ENCODE data around the gene GINM1. TPM values are rescaled to one million over a fixed set of nuclear protein-coding genes. Genes with fewer than 3 reads are reported as not detected.

GINM1 gene, protein sequence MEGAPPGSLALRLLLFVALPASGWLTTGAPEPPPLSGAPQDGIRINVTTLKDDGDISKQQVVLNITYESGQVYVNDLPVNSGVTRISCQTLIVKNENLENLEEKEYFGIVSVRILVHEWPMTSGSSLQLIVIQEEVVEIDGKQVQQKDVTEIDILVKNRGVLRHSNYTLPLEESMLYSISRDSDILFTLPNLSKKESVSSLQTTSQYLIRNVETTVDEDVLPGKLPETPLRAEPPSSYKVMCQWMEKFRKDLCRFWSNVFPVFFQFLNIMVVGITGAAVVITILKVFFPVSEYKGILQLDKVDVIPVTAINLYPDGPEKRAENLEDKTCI
- 21.4 and 25.2 TPM in 2 replicates for total RNA-seq

DNA sequence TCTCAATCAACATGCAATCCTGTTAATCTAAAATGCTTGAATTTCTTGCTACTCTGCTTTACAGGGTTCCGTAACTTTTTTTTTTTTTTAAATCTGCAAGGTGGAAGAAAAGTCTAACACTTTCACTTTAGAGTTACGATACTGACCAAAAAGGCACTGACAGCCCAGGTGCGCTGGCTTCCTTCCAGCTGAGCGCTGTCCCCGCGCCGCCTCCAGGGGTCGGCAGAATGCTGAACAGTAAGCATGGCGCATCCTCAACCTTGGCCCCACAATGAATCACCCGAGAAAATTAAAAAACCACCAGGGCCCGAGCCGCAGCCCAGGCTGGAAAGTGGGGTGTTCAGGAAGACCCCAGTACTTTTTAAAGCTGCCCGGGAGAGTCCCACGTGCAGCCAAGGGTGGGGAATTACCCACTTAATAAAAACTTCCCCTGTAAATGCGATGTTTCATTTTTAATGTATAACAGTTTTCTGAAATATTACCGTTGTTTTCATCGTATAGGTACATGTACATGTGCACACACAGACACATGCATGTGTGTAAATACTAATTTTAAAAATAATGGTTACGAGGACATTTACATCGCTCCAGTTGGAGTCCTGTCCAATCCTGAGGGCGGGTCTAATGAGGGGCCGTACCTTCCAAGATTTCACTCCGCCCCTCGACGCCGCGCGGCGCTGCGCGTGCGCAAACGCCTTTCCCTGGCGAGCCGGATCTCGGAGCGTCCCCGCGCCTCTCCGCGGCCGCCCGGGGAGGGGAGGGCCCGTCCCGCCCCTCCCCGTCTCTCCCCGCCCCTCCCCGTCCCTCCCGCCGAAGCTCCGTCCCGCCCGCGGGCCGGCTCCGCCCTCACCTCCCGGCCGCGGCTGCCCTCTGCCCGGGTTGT is at the start of gene GINM1:
Gene GINM1 (plus strand): TSS at position 849 of the 883 bp plus-strand sequence. CDS start 40 bp downstream, outside the sequence.

DNA sequence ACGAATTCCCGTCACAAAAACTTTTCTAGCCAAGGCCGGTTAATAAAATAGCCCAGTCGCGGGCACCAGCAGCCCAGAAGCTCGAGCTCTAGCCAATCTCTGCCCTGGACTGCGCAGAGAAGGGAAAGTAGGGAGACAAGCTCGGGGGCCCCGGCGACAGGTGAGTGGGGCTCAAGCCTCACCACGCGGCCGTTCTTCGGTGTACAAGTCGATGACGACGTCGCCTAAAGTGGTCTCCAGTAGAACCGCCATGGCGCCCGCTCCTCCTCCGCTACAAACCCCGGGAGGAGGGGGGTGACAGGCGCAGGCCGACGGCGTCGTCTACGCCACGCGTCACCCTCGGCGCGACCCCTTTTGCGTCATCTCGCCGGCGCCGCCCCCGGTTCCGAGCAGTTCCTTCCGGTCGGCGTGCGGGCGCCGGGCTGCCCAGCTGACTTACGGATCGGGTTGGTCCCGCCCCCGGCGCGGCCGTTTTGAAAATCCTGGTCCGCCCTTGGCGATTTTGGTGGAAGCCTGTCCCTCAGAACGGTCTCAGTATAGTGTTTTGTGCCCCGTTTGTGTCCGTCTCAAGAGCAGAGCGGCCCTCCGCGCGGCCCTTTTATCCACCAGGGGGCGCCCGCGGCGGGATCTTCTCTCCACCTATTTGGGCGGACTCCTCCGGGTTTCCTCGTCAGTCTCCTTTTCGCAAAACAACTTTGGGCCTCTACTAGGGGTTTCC is 20.3 kb upstream of the GINM1 start, which contains the start of gene PPIL4:
Gene PPIL4 (minus strand): TSS at position 290 of the 718 bp plus-strand sequence. CDS start 38 bp downstream, at position 252.

Other genes starting within 250 kb of the GINM1 start
- gene TAB2, start 248.7 kb upstream of the GINM1 start, total RNA-seq, result 13.8 and 15.5 TPM in 2 replicates
- gene SUMO4, start 166.1 kb upstream of the GINM1 start, total RNA-seq, result 0.67 TPM in 1 of 2 replicates, not detected in the other
- gene ZC3H12D, start 81.4 kb upstream of the GINM1 start, total RNA-seq, result under 0.01 and 0.17 TPM in 2 replicates
- 12.6 and 19.5 TPM in 2 replicates for gene PPIL4, start 20.3 kb upstream of the GINM1 start, total RNA-seq
- gene KATNA1, start 82.3 kb downstream of the GINM1 start, total RNA-seq, result 17.2 and 17.8 TPM in 2 replicates
- gene LATS1, start 151.7 kb downstream of the GINM1 start, total RNA-seq, result 7.7 and 7.9 TPM in 2 replicates
- gene NUP43, start 180.2 kb downstream of the GINM1 start, total RNA-seq, result 33.5 and 33.7 TPM in 2 replicates
- gene PCMT1, start 183.4 kb downstream of the GINM1 start, total RNA-seq, result 136 and 157 TPM in 2 replicates

Data from bronchus fibroblast of lung (primary cell).